ENCODE data around the gene TOM1L2.
A peak's percentile ranks its signal among the peaks of the same experiment; 100 is the strongest.

Gene TOM1L2

GRCh38 chr17:17827826-17828621 lies 144.2 kb downstream of the TOM1L2 start:
- peak overlapping the region; percentile 19; the same call in 1 of the 2 replicates for H3K4me3 ChIP-seq
- H4K20me1 ChIP-seq = peaks cover 80% of the 10 kb centered on the region
- peak overlapping the region; percentile 94 for H3K4me2 ChIP-seq
- no peaks in the 10 kb centered on the region for H3K9me3 ChIP-seq
- H3K36me3 ChIP-seq = peaks cover 63% of the 10 kb centered on the region
- no peak for TF ChIP-seq Cebpa-rat (IDR thresholded peaks at IDR 0.05)
- peak overlapping the region; percentile 69 for H3K9ac ChIP-seq
- peaks cover 92% of the 10 kb centered on the region for H3K4me1 ChIP-seq
- peak overlapping the region; percentile 77 for H3K27ac ChIP-seq
- no peaks in the 10 kb centered on the region for H3K27me3 ChIP-seq

- peaks cover 80% of the 10 kb centered on the region for H4K20me1 ChIP-seq
- H3K4me2 ChIP-seq = peak overlapping the region; percentile 94
- peaks cover 62% of the 10 kb centered on the region for H3K36me3 ChIP-seq
- H3K9me3 ChIP-seq = no peaks in the 10 kb centered on the region
- peak overlapping the region; percentile 26 for H3K4me3 ChIP-seq
- H3K9ac ChIP-seq = peak overlapping the region; percentile 69
- no peak for TF ChIP-seq Cebpa-rat (IDR thresholded peaks at IDR 0.05)
- H3K27ac ChIP-seq = peak overlapping the region; percentile 77
- peaks cover 92% of the 10 kb centered on the region for H3K4me1 ChIP-seq
- no peaks in the 10 kb centered on the region for H3K27me3 ChIP-seq
Observed at GRCh38 chr17:17826942-17827785, 145.0 kb downstream of the TOM1L2 start.

GRCh38 chr17:17826342-17826713 lies 145.9 kb downstream of the TOM1L2 start:
- H3K9ac ChIP-seq = peak overlapping the region; percentile 59

GRCh38 chr17:17824783-17825614 lies 147.2 kb downstream of the TOM1L2 start:
- Histone ChIP-seq H3K4me3 (peak overlapping the region; percentile 63), H3K9ac (peak overlapping the region; percentile 79), H3K9me3 (no peaks in the 10 kb centered on the region), H3K4me1 (peaks cover 92% of the 10 kb centered on the region), H3K27me3 (no peaks in the 10 kb centered on the region), H4K20me1 (peaks cover 80% of the 10 kb centered on the region), H3K36me3 (peaks cover 62% of the 10 kb centered on the region), H3K4me2 (peak overlapping the region; percentile 94), H3K27ac (peak overlapping the region; percentile 94)
- no peak for TF ChIP-seq Cebpa-rat (IDR thresholded peaks at IDR 0.05)

More at GRCh38 chr17:17826342-17826713, 145.9 kb downstream of the TOM1L2 start:
- peak overlapping the region; percentile 77 for H3K27ac ChIP-seq
- H3K4me3 ChIP-seq = peak overlapping the region; percentile 26
- no peak for TF ChIP-seq Cebpa-rat (IDR thresholded peaks at IDR 0.05)
- peaks cover 80% of the 10 kb centered on the region for H4K20me1 ChIP-seq
- H3K36me3 ChIP-seq = peaks cover 62% of the 10 kb centered on the region
- H3K27me3 ChIP-seq = no peaks in the 10 kb centered on the region
- H3K9me3 ChIP-seq = no peaks in the 10 kb centered on the region
- peak overlapping the region; percentile 94 for H3K4me2 ChIP-seq
- peaks cover 92% of the 10 kb centered on the region for H3K4me1 ChIP-seq

- peak overlapping the region; percentile 79 for H3K9ac ChIP-seq
Observed at GRCh38 chr17:17824119-17824782, 147.9 kb downstream of the TOM1L2 start.

GRCh38 chr17:17823433-17824118 lies 148.6 kb downstream of the TOM1L2 start:
- Histone ChIP-seq H3K9ac (peak overlapping the region; percentile 84), H3K36me3 (peaks cover 65% of the 10 kb centered on the region), H3K4me1 (peaks cover 93% of the 10 kb centered on the region), H3K9me3 (no peaks in the 10 kb centered on the region), H3K27ac (peak overlapping the region; percentile 94), H3K4me3 (peak overlapping the region; percentile 77), H3K4me2 (peak overlapping the region; percentile 100), H4K20me1 (peaks cover 80% of the 10 kb centered on the region), H3K27me3 (no peaks in the 10 kb centered on the region)
- no peak for TF ChIP-seq Cebpa-rat (IDR thresholded peaks at IDR 0.05)

More at GRCh38 chr17:17824119-17824782, 147.9 kb downstream of the TOM1L2 start:
- no peaks in the 10 kb centered on the region for H3K9me3 ChIP-seq
- peaks cover 80% of the 10 kb centered on the region for H4K20me1 ChIP-seq
- peak overlapping the region; percentile 63 for H3K4me3 ChIP-seq
- peak overlapping the region; percentile 94 for H3K27ac ChIP-seq
- peaks cover 92% of the 10 kb centered on the region for H3K4me1 ChIP-seq
- peak overlapping the region; percentile 94 for H3K4me2 ChIP-seq
- peaks cover 62% of the 10 kb centered on the region for H3K36me3 ChIP-seq
- H3K27me3 ChIP-seq = no peaks in the 10 kb centered on the region
- TF ChIP-seq Cebpa-rat (IDR thresholded peaks at IDR 0.05) = no peak

- Histone ChIP-seq H4K20me1 (peaks cover 78% of the 10 kb centered on the region), H3K36me3 (peaks cover 64% of the 10 kb centered on the region), H3K27me3 (no peaks in the 10 kb centered on the region), H3K9me3 (no peaks in the 10 kb centered on the region), H3K27ac (peak overlapping the region; percentile 90), H3K9ac (peak overlapping the region; percentile 84), H3K4me1 (peaks cover 91% of the 10 kb centered on the region), H3K4me3 (peak overlapping the region; percentile 77), H3K4me2 (peak overlapping the region; percentile 100)
- TF ChIP-seq Cebpa-rat (IDR thresholded peaks at IDR 0.05) = no peak
Observed at GRCh38 chr17:17822616-17823015, 149.6 kb downstream of the TOM1L2 start.

- Histone ChIP-seq H3K27me3 (no peaks in the 10 kb centered on the region), H3K4me1 (peaks cover 91% of the 10 kb centered on the region), H3K9ac (peak overlapping the region; percentile 84), H3K4me3 (peak overlapping the region; percentile 77), H3K36me3 (peaks cover 64% of the 10 kb centered on the region), H4K20me1 (peaks cover 78% of the 10 kb centered on the region), H3K9me3 (no peaks in the 10 kb centered on the region), H3K27ac (peak overlapping the region; percentile 90), H3K4me2 (peak overlapping the region; percentile 100)
- TF ChIP-seq Cebpa-rat (IDR thresholded peaks at IDR 0.05) = no peak
Observed at GRCh38 chr17:17822189-17822588, 150.0 kb downstream of the TOM1L2 start.

Data from BLaER1 (cell line).